H1 (cell line): Measurements from ENCODE around the gene ZNF177.

Experiments
- EP300 ChIP-seq, 2 experiments: IDR thresholded peaks; 1 replicate in 1 of 2; 2 replicates in 1 of 2; pipeline ENCODE4 v1.6.1; 2011 to 2012; ENCODE audit warnings: low read depth in 2 of 2, low read length in 2 of 2, mild to moderate bottlenecking in 2 of 2, borderline replicate concordance in 1 of 2, inconsistent platforms in 1 of 2, moderate library complexity in 1 of 2
- HDAC6 ChIP-seq: IDR thresholded peaks from one replicate; pipeline ENCODE4 v1.7.1; 2012; ENCODE audit warnings: low read depth, mild to moderate bottlenecking, inconsistent platforms, low read length, moderate library complexity
- MAFK ChIP-seq: IDR thresholded peaks from 2 replicates; pipeline ENCODE4 v1.6.1; 2012; ENCODE audit warnings: low read depth, mild to moderate bottlenecking, improper control_type of control experiment, low read length
- POLR2A ChIP-seq, 2 experiments: IDR thresholded peaks; 1 replicate in 1 of 2; 2 replicates in 1 of 2; pipeline ENCODE4 v1.6.1; 2011; ENCODE audit warnings: low read depth in 2 of 2, low read length in 2 of 2, mild to moderate bottlenecking in 2 of 2; ENCODE audit errors: control extremely low read depth in 1 of 2
- TAF1 ChIP-seq: IDR thresholded peaks from 2 replicates; pipeline ENCODE4 v1.6.1; 2011; ENCODE audit warnings: mild to moderate bottlenecking, low read depth, low read length

DNA sequence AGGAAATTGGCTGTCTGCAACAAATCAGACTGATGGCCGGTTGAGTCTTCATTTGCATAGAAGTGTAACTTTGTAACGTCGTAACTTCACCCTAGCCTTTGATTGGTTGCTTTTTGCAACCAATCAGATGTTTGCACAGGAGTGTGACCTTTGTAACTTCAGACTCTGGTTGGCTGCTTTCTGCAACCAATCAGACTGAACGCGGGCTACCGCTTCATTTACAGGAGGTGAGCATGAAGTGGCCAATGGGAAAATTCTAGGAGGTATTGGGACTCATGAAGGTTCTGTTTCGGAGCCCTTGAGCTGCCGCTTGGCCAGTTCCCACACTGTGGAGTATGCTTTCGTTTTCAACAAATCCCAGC, 39.3 kb upstream of the ZNF177 start:
- TF ChIP-seq HDAC6 (no peak), POLR2A (IDR thresholded peaks at IDR 0.05; ENCODE audit: control extremely low read depth in 1 of 2, low read depth in 2 of 2, low read length in 2 of 2) (no peak), TAF1 (no peak), MAFK (no peak), EP300 (IDR thresholded peaks at IDR 0.05; ENCODE audit: borderline replicate concordance in 1 of 2, low read depth in 2 of 2, low read length in 2 of 2) (no peak)
